NCI-H774 (cell line): ENCODE data around the gene MAPK4.

ENCODE experiments used
- DNase-seq: peaks from one replicate; lab custom pipeline; 2025; lab: John Stamatoyannopoulos, UW

MAPK4 gene

DNA sequence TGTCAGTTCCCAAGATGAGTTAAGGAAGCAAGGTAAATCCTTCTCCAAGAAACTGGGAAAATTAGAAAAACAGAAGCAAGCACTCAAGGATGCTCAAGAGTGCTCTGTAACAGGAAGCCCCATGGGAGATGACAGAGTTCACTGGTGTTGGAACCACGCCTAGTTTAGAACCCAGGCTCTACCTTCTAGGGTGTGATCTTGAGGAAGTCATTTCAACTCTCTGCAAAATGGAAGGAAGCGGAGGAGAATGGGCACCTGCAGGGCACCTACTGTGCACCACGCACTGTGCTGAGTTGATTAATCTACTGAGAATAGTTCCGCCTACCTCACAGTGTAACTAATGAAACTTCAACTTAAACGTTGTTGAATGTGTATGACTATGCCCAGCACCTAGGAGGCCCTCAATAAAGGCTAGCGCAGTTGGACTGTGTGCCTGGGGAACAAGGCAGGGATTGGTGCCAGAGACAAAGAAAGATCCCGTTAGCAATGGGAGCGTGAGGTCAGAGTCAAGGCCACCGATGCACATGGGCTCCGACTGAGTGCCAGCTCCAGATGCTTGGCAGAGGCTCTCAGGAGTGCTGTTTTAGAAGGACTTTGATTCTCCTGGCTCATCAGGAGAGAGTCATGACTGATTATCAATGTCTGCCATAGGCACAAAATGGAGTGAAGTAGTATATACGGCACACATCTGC, 93.7 kb downstream of the MAPK4 start:
- DNase-seq: no peak

DNA sequence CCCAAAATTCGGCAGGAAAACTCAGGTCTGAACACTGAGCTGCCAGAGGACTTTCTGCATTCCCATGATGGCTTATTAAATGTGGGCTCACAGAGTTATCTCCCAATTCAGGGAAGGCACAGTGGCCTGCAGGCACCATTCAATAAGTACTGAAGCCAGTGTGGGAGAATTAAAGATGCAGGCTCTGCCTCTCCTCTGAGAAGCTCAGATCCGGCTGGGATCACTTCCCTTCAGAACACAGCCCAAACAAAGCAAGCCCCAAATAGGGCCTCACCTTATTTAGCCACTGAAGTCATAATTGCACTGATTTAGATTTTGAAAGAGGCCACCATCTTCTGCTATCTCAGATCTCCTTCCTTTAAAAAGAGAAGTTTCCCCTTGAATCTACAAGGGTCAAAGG, 94.3 kb downstream of the MAPK4 start:
- DNase-seq: no peak

DNA sequence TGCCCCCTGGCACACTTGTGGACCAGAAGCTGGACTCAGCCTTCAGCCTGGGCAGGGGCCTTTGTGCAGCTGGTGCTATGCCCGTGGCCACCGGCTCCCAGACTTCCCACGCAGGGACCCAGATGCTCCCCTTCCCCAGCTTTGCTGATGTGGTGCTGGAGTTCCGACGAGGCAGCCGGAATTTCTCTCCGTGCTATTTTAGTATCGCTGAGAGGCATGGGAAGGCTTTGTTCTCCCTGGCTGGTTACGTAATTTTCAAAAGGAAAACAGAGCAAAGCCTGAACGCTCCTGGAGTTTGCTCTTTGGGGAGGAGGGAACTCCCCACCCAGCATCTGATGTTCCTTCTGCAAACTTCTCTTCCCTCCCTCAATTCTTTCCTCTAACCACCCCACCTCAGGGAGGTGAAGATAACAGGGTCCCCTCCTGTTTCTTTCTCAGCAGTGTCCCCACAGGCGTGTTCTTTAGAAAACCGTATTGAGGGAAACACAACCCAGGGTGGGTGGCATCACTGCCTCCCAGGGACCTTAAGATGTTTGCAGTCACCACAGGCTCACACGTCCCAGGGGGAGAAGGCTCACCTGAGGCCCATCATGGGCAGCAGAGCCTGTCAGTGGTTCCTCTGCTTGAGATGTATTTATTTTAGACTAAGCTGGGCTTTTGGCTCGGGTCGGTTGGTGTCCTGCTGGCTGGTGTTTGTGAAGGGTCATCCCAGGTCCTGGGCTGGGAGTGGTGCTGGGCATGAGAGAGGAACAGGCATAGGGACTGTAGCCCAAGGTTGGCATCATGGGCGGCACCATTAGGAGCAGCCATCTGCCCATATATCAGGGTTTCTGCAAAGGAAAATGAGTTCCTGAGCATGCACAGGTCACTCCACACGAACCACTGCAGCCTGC, 95.0 kb downstream of the MAPK4 start:
- no peak for DNase-seq

DNA sequence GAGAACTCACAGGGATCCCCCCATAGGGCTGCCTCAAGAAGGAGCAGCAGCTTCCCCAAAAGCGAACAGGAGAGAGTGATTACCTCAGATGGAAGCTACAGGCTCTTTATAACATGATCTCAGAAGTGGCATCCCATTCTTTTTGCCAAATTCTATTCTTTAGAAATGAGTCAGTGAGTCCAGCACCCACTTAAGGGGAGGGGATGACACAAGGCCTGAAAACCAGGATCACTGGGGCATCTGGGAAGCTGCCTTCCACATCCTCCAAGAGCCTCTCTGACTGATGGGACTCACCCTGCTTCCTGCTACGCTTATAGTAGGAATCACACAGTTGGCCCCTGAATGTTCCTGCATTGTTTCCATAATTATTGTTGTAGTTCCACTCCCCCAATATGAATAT, 96.5 kb downstream of the MAPK4 start:
- no peak for DNase-seq

DNA sequence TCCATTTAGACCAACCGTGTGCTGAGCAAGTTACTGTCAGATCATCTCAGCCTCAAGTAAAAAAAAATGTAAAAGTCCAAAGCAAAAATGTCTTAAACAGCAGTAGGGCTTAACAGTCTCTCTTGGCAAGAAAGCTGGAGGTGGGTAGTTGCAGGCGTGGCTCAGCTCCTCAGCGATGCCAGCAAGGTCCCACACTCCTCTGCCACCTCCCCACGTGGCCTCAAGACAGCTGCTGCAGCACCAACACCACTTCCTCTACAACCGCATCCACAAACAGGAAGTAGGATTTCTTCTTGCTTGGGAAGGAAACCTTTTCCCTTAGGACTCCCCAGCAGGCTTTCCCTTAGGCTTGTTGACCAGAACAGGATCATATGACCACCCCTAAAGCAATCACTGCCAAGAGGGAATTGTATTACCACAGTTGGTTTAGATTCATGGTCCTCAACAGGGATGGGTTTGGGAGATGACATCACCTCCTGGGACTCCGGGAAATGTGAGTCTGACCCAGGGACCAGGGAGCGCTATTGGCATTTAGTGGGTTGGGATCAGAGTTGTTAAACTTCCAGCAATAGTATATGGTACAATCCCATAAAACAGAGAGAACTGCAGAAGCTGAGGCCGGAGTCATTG, 97.1 kb downstream of the MAPK4 start:
- DNase-seq: no peak

DNA sequence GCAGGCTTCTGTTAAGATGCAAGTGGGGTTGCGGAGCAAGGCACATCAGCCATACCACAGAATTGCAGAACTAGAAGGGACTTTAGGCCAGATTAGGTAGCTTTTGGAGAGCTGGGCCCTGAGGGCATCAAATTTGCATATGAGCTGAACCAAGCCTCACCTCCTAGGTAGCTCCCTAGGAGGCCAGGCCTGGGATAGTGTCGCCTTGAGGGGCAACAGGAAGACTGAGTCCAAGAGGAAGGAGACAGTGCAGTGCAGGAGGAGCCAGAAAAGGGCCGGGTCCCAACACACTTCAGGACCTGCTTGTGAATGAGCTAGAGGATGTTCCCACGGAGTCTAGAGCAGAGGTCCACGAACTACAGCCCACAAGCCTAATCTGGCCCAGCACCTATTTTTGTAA, 98.7 kb downstream of the MAPK4 start:
- no peak for DNase-seq

DNA sequence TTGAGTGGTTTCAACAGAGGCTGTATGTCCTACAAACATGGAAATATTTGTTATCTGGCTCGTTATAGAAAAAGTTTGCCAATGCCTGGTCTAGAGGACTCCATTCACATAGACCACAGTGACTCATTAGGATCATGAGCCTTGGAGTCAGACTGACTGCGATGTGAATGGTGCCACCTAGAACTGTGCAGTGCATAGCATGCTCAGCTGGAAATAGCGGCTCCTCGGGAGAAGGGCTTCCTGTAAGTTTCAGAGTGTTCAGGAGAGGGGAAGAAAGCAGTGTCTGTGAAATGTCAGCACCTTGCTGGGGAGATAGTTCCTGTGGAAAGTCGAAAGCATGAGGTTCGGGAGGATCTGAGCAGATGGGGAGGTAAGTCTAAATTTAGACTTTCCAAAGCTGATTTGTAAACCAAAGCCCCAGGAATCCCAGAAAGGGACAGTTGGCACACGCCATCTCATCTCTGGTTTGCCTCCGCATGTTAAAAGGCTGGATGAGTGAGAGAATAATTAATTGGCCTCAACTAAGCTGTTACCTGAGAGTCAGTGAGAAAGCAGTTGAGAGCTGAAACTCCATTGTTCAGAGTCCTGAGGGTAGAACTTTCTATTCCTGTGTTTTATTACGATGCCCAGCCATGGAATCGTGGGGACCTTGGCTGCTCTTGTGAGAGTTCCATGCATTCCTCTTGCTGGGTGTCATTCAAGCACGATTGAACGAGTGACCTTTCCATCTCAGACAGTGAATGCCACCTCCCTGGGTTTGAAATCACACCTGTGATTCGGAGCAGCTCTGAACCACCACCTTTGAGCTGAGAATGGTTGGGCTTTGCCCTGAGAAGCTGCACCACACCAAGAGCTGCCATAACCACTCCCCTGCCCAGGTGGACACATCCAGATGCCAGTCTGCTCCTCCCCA, 99.5 kb downstream of the MAPK4 start:
- no peak for DNase-seq

DNA sequence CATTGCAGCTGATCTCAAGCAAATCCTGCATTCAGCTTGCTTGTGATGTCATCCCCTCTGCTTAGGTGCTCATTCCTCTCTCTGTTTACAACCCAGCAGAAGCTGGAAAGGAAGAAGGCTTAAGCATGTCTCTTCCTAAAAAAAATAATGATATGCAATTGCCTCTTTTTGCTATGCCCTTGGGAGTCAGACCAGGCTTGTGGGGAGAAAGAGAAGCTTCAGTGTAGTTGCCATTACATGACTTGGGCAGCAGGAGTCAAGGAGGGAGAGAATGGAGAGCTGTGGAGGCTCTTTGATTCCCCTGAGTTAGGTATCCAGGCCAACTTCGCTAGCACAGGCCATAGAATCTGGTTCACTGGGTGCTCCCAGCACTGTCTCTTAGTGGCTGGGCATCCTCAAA, 101.1 kb downstream of the MAPK4 start:
- DNase-seq: no peak

DNA sequence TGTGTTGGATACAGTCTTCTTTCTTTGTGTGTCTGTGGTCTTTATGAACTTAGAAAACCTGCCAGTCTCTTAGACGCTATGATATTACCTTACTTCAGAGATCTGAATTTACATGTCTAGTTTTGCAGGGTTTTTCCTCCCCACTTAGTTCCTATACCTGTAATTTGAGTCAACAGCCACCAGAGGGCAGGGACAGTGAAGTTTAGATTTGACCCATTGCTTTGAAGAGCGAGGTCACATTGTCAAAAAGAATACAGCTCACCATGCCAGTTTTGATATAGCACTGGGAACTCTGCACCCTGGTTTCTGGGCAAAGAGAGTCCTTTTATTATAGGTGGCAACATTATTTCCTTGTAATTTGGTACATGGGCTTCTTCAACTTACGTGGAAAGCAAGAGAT, 102.3 kb downstream of the MAPK4 start:
- no peak for DNase-seq

DNA sequence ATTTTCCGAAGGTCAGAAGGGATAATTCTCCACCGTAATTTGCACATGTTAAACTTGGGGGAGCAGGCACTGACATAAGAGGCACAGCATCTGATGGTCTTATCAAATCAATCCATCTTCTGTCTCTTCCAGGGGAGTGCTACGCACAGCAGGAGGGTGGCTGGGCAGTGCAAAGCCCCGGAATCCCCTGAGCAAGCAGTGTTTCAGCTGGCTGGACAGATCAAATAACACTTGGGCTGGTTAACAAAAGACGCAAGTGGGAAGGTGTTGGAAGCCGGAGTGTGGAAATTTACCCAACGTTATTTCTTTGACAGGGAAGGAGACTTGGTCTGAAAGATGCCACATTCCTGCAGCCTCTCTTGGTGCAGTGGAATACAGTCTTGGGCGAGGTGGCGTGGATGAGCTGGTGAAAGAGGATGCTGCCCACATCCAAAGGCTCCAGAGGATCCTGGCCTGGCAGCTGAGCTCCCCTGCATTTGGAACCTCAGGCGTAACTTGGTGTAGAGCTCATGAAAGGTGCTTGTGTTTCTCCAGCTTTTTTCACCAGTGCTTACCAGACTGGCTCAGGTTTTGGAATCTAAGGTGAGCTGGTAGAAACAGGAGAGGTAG, 103.0 kb downstream of the MAPK4 start:
- DNase-seq: no peak

DNA sequence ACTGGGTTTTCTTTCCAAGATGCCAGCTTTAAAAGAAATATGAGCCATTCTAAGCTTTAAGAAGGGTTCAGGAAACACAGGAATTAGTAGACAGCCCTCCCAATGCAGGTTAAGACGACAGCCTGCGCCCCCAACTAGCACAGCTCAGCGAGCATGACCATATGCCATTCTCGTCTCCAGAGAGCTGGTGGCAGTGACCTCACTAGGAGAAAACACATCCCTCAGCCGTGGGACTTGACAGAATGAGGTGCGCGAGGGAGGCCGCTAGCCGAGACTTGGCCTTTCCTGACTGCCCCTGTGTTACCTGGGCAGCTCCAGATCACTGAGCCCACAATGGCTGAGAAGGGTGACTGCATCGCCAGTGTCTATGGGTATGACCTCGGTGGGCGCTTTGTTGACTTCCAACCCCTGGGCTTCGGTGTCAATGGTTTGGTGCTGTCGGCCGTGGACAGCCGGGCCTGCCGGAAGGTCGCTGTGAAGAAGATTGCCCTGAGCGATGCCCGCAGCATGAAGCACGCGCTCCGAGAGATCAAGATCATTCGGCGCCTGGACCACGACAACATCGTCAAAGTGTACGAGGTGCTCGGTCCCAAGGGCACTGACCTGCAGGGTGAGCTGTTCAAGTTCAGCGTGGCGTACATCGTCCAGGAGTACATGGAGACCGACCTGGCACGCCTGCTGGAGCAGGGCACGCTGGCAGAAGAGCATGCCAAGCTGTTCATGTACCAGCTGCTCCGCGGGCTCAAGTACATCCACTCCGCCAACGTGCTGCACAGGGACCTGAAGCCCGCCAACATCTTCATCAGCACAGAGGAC, 103.9 kb downstream of the MAPK4 start:
- DNase-seq: no peak

DNA sequence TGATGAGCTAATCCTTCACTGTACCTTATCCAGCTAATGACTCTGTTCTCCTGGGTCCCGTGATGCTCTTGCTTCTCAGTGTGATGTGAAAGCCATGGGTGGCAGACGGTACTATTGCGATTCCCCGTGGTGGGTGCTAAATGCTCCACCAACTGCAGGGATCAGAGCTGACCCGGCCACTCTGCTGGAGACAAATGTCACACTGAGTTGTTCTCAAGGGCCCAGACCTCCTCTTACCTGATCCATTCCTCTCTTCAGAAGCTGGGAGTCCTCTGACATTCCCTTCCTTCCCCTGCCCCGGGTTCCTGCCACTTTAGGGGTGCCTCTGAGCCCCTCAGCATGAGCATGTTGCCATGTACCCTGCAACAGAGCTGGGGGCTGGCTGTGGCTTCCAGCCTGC, 105.1 kb downstream of the MAPK4 start:
- no peak for DNase-seq

DNA sequence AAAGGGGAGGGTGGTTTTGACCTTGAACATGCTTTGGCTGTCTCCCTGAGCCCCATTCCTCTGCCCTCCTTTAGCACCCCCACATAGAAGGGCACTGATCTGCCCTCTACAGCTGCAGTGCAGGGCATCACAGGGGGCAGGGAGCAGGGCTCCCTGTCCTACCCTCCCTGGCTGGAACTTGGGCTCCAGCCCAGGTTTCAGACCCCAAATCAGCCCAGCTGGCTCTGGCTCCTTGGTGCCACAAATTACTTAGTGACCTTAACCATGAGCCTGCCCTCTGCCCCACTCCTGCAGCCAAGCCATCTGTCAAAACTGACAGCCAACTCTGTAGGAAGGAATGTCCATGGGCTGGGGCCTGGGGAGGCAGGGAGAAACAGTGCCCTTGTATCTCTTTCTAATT, 105.6 kb downstream of the MAPK4 start:
- no peak for DNase-seq

DNA sequence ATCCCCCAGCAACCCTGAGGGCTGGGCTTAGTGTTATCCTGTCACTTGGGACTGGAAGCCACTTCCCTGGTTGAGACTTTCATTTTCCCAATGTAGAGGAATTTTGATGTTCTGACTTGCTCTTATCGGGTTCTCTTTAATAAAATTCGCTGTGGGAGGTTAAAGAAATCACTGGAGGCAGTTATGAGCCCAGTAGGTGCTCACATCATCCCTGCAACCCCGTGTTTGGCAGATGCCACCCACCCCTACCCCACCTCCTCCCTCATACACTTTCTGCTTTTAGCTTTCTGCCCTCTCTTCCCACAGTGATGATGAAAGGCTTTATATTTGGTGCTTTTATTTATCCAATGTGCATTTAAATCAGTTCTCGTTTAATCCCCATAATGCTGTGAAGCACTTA, 106.6 kb downstream of the MAPK4 start:
- DNase-seq: no peak

DNA sequence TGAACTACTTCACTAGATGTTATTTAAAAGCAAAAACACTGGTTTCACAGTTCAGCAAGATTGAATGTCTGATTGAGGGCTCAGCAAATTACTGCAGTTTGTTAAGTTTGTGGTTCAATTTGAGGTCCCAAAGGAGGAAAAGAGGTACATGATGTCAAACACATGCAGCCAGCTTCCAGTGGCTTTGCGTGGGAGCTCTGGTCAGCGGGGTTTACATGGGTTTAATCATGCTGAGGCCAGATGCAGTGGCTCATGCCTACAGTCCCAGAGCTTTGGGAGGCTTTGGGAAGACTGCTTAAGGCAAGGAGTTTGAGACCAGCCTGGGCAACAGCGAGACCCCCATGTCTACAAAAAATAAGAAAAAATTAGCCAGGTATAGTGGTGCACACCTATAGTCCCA, 111.5 kb downstream of the MAPK4 start:
- DNase-seq: no peak

DNA sequence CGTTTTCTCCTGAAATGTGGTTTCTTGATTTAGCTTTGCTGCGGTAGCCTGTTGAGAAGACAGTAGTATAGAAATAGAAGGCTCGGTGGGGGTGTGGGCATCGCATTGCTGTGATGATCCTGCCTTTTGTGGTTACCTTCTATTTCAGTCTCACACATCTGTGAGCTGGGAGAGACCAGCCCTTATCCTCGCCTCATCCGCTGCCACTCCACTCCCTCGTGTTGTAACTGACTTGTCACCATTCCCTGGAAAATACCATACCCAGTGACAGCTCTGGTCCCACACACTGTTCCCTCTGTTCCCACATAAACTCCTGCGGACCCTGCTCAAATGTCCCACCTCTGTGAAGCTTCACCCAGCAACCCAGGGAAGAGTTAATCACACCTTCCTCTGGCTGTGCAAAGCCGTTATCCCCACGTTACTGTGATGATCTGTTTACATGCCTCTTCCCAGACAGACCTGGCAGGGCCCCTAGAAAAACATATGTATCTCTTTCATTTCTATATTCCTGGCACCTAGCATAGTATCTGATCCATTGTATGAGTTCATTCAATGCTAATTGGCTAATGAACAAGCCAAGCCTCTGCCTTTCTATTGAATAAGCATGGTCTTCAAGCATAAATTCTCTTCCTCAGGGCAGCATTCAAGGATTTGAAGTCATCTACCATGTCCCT, 114.6 kb downstream of the MAPK4 start:
- DNase-seq: no peak

DNA sequence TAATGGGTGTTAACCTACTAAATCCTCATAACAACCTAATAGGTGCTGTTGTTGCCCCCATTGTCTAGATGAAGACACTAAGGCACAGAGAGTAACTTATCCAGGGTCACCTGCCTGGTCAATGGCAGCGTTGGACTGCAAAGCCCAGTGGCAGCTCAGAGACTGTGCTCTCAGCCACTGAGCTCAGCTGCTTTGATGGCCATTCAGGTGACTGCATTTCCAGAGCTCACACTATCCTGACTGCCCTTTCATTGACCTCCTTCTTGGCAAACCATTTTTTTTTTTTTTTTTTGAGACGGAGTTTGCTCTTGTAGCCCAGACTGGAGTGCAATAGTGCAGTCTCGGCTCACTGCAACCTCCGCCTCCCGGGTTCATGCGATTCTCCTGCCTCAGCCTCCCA, 115.2 kb downstream of the MAPK4 start:
- no peak for DNase-seq

DNA sequence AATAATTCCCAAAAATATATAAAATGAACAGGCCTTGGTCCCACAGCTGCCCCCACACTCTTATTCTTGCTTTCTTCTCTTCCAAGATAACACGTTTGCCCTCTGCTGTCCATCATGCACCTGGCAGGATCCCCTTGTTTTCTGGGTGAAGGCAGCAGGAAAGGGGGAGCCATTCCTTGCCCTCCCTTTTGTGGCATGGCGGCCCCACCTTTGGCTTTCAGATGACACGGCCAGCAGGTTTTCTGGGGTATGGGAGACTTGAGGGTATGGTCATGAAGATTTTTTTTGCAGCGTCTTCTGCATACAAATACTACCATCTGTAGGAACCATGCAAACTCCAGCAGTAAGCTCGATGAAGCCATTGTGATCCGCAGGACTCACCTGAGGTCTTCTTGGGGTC, 118.8 kb downstream of the MAPK4 start:
- DNase-seq: no peak

DNA sequence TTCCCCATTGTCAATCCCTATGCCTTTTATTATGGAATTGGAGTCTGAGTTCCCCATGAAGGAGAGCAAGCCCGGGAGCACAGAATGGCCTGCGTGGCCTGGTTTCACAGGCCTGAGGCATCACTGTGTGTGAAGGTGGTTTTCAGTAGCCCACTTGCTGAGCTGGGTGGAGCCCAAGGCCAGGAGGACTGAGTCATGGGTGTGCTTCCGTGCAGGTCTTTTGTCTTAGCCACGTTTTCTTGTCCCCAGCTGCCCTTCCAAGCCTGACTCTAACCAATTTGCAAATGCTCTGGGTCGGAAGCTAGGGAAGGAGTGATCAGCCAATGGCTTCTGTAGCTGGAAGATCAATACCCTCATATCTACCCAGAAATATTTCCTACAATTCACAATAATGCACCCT, 119.2 kb downstream of the MAPK4 start:
- no peak for DNase-seq

DNA sequence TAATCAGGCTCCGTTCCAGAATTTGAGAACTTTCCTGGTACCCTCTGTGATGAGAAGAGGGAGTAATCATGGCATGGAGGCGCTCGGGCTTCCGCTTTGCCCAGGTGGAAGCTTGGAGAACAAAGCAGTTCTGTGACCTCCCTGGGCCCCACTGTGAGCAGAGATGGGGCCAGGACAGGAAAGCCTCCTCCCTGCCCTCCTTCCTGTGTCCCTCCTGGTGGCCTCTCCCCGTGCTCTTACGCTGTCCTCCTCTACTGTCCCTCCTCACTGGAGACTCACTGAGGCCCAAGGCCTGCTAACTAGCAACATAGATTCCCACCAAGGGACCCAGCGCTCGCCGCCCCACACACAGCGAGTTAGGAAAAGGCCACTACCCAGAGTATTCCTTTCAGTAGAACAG, 119.8 kb downstream of the MAPK4 start:
- no peak for DNase-seq
